ENCODE results near the gene NTN1.

DNA sequence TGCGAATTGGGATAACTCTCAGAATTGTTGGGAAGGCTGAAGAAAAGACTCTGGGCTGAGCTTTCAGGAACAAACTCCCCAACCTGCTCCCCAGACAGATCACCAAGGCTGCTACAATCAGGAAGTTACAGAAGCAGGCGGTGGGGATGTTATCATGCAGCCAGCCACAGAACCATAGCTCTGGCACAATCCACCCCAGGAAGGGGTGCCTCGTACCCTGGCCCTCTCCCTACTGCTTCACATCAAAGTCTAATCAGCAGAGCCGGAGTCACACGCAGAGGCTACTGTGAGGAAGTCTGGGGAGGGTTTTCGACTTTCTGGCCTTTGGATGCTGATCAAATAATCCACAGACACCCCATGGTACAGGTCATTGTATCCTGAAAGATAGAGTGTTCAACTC, 86.8 kb downstream of the NTN1 start:
- TF ChIP-seq EZH2 (IDR thresholded peaks at IDR 0.05) (no peak), EZH2phosphoT487 (IDR thresholded peaks at IDR 0.05) (no peak)
- TF ChIP-seq, protein P1, sequence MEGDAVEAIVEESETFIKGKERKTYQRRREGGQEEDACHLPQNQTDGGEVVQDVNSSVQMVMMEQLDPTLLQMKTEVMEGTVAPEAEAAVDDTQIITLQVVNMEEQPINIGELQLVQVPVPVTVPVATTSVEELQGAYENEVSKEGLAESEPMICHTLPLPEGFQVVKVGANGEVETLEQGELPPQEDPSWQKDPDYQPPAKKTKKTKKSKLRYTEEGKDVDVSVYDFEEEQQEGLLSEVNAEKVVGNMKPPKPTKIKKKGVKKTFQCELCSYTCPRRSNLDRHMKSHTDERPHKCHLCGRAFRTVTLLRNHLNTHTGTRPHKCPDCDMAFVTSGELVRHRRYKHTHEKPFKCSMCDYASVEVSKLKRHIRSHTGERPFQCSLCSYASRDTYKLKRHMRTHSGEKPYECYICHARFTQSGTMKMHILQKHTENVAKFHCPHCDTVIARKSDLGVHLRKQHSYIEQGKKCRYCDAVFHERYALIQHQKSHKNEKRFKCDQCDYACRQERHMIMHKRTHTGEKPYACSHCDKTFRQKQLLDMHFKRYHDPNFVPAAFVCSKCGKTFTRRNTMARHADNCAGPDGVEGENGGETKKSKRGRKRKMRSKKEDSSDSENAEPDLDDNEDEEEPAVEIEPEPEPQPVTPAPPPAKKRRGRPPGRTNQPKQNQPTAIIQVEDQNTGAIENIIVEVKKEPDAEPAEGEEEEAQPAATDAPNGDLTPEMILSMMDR (IDR thresholded peaks at IDR 0.05) = no peak
